Endodermal cell (in vitro differentiated cells): Measurements from ENCODE around the gene TMEM86B. TPM values are rescaled to one million over a fixed set of nuclear protein-coding genes. Genes with fewer than 3 reads are reported as not detected.

Experiments used
- microRNA-seq: library from miRNA; unstranded; fragments of <30 nt; microRNA quantifications from one replicate; pipeline ENCODE4 v1.2.0, GENCODE V29; 2020; ENCODE audit warnings: borderline microRNAs expressed
- total RNA-seq, 2 donors: library from RNA; stranded (reverse); fragmentation: NEBNext Ultra II Directional in 1 of 2; extraction: Animal tissue kit (Norgen Biotek cat#: 25700) in 1 of 2; gene quantifications; 2 replicates in 1 of 2; 3 replicates in 1 of 2; pipeline ENCODE4 v1.2.1, GENCODE V29; 2021

The TMEM86B gene
- total RNA-seq, 2 donors from 2014 or later = 2.9 to 5.9 TPM

Small RNA genes lying within 50 kb of the gene (microRNA-seq; reads per million reads assigned to microRNA genes)
- gene MIR6802 = not detected
- gene MIR6803 = not detected
- not detected for gene MIR6804

Other genes starting within 250 kb of the TMEM86B start
- gene GP6, start 190.5 kb downstream of the TMEM86B start, total RNA-seq = under 1 TPM in 1 of 2 donors, not detected in 1; 0.22 TPM
- 10 to 100 TPM; 20.6 to 39.0 TPM for gene RDH13, start 165.6 kb downstream of the TMEM86B start, total RNA-seq
- gene EPS8L1, start 152.9 kb downstream of the TMEM86B start, total RNA-seq = 10 to 100 TPM; 29.4 to 52.8 TPM
- gene PPP1R12C, start 111.1 kb downstream of the TMEM86B start, total RNA-seq = 100 to 1,000 TPM in 1 of 2 donors, 10 to 100 TPM in 1; 98.2 to 107 TPM
- gene TNNT1, start 79.6 kb downstream of the TMEM86B start, total RNA-seq = 10 to 100 TPM; 22.9 to 66.7 TPM
- gene TNNI3, start 71.0 kb downstream of the TMEM86B start, total RNA-seq = 10 to 100 TPM in 1 of 2 donors, 1 to 10 TPM in 1; 9.8 to 14.2 TPM
- gene DNAAF3, start 62.1 kb downstream of the TMEM86B start, total RNA-seq = 1 to 10 TPM; 5.9 to 9.5 TPM
- not detected for gene SYT5, start 48.5 kb downstream of the TMEM86B start, total RNA-seq
- gene PTPRH, start 19.3 kb downstream of the TMEM86B start, total RNA-seq = not detected
- gene PPP6R1, start 30.3 kb upstream of the TMEM86B start, total RNA-seq = 10 to 100 TPM; 74.8 to 79.9 TPM
- 10 to 100 TPM; 43.7 to 48.5 TPM for gene HSPBP1, start 51.3 kb upstream of the TMEM86B start, total RNA-seq
- 10 to 100 TPM; 75.9 to 91.4 TPM for gene BRSK1, start 55.2 kb upstream of the TMEM86B start, total RNA-seq
- under 1 TPM; 0.73 to 0.95 TPM for gene TMEM150B, start 96.6 kb upstream of the TMEM86B start, total RNA-seq
- gene KMT5C, start 111.1 kb upstream of the TMEM86B start, total RNA-seq = 10 to 100 TPM; 73.1 to 80.6 TPM
- under 1 TPM; 0.75 to 0.84 TPM for gene COX6B2, start 126.0 kb upstream of the TMEM86B start, total RNA-seq
- under 1 TPM; 0.09 to 0.11 TPM for gene GARIN5B, start 134.5 kb upstream of the TMEM86B start, total RNA-seq
- gene IL11, start 141.7 kb upstream of the TMEM86B start, total RNA-seq = 1 to 10 TPM in 1 of 2 donors, under 1 TPM in 1; 0.91 to 1.7 TPM
- gene TMEM190, start 148.1 kb upstream of the TMEM86B start, total RNA-seq = 1 to 10 TPM in 1 of 2 donors, not detected in 1; 1.2 TPM
- gene TMEM238, start 155.5 kb upstream of the TMEM86B start, total RNA-seq = 1 to 10 TPM; 3.9 to 4.4 TPM
- gene RPL28, start 157.2 kb upstream of the TMEM86B start, total RNA-seq = 1,000 to 10,000 TPM; 1,672 to 1,902 TPM
- 100 to 1,000 TPM; 202 to 246 TPM for gene UBE2S, start 179.0 kb upstream of the TMEM86B start, total RNA-seq
- not detected for gene SHISA7, start 214.5 kb upstream of the TMEM86B start, total RNA-seq
- 10 to 100 TPM; 35.9 to 39.2 TPM for gene ISOC2, start 232.9 kb upstream of the TMEM86B start, total RNA-seq
- 1 to 10 TPM in 1 of 2 donors, under 1 TPM in 1; 0.62 to 2.3 TPM for gene C19orf85, start 236.0 kb upstream of the TMEM86B start, total RNA-seq
- 10 to 100 TPM in 1 of 2 donors, 1 to 10 TPM in 1; 9.9 to 12.6 TPM for gene ZNF628, start 247.9 kb upstream of the TMEM86B start, total RNA-seq